Omental fat pad (tissue), 4 donors: ENCODE data around the gene TSBP1. TPM values are rescaled to one million over a fixed set of nuclear protein-coding genes. Genes with fewer than 3 reads are reported as not detected.

Experiments
- ATAC-seq: fragments of 150-250 bp; one replicate; pipeline ENCODE4 v1.9.1; 2016; ENCODE audit warnings: mild to moderate bottlenecking, moderate library complexity; ENCODE audit not compliant: low FRiP score
- DNase-seq: peaks from one replicate; pipeline ENCODE4 v3.0.0-alpha.2; 2019; ENCODE audit warnings: low spot score
- CTCF ChIP-seq, 3 donors: fragments of 450-650 bp; IDR thresholded peaks; one replicate each; pipeline ENCODE4 v1.5.1; 2016 to 2017; ENCODE audit warnings: antibody characterized with exemption in 3 of 3, mild to moderate bottlenecking in 3 of 3, moderate library complexity in 2 of 3
- total RNA-seq, 4 donors: library from RNA; depleted of rRNA; stranded (reverse); fragments of >200 nt; gene quantifications; one replicate each; pipeline ENCODE4 v1.1.0, GENCODE V29; 2016

Gene TSBP1
- total RNA-seq, 4 donors from 2014 or later: not detected

GRCh38 chr6:32393665-32394420, 22.1 kb upstream of the TSBP1 start:
- ATAC-seq (no peak), DNase-seq (no peak)
- no peak for TF ChIP-seq CTCF (IDR thresholded peaks at IDR 0.05)

GRCh38 chr6:32391505-32391904, 19.8 kb upstream of the TSBP1 start:
- DNase-seq: no peak
- no peak for ATAC-seq
- TF ChIP-seq CTCF (IDR thresholded peaks at IDR 0.05): no peak

- ATAC-seq: no peak
- DNase-seq: no peak
- no peak for TF ChIP-seq CTCF (IDR thresholded peaks at IDR 0.05)
These were observed 16.1 kb upstream of the TSBP1 start for GRCh38 chr6:32387589-32388340.

- no peak for TF ChIP-seq CTCF (IDR thresholded peaks at IDR 0.05)
- DNase-seq (no peak), ATAC-seq (no peak)
These were observed 14.3 kb upstream of the TSBP1 start for GRCh38 chr6:32386040-32386439.

- ATAC-seq: no peak
- TF ChIP-seq CTCF (IDR thresholded peaks at IDR 0.05): no peak
- no peak for DNase-seq
These were observed 11.2 kb upstream of the TSBP1 start for GRCh38 chr6:32382757-32383420.

- ATAC-seq: no peak
- TF ChIP-seq CTCF (IDR thresholded peaks at IDR 0.05): no peak
- DNase-seq: no peak
These were observed 7.8 kb upstream of the TSBP1 start for GRCh38 chr6:32379545-32379944.
